COR-L47 (cell line): ENCODE data around the gene PTPRH.

ENCODE experiments used
- DNase-seq: peaks from one replicate; lab custom pipeline; 2025; lab: John Stamatoyannopoulos, UW

PTPRH gene

DNA sequence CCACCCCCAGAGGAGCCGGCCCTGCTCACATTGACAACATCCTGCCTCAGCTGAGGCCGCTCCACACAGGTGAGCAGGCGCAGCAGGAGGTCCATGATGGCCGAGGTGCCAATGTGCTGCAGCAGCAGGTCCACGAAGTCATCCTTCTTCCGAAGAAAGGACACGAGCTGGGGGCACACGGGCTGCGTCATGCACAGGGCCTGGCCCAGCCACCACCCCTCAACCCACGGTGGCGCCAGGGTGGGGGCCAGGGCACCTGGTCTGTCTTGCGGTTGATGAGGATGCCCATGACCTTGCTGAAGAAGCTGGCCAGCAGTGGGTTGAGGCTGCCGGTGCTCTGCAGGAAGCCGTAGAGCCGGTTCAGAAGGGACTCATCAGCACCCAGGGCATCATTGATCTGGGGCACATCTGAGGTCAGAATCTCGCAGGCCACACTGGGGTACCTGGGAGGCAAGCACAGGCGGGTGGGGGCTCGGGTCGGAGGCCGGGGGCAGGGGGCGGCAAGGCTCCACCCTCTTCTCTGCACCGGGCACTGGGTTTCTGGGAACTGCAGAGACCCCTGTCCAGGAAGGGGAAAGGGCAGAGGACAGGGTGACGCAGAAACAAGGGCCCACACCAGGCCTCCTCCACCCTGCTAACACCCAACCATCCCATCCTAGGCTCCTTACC lies 36.1 kb upstream of the PTPRH start:
- no peak for DNase-seq

DNA sequence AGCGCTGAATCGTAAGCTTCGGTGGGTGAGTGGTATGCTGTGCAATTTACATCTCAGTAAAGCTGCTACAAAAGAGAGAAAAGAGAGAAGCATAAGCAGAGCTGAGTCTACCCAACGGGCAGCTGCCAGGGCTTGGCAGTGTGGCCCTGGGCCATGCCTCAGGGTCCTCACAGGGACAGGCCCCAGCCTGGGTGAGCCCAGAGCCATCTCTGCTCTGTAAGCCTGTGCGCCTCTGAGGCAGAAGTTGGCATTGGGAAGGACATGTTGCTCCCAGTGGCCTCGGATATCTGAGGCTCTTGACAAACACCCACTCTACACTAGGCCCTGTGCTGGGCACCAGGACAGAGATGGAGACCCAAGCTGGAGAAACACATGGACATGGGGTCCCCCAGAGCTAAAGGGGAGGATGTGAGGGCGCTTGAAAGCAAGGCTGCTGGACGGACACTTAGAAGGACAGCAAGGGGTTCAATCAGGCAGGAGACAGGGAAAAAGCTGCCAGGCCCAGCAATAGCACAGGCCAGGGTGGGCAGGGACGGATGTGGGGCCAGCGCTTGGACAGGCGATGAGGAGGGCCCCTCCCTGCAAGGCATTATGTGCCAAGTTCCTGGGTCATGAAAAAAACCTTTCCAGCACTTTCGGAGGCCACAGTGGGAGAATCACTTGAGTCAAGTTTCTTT lies 34.8 kb upstream of the PTPRH start:
- DNase-seq = no peak

DNA sequence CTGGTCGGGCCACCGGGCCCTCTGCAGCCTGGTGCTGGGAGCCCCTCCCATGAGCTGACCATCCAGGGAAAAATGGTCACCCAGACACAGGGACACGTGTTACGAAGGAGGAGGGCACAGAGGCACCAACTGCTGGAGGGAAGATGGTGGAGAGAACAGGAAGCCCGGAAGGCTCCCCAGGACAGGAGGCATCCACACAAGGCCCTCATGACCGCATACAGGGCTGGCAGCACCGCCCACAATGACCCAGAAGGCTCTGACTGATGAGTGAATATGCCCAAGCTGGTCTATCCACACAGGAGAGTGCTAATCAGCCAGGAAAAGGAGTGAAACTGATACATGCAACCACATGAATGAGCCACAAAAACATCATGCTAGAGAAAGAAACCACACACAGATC lies 33.2 kb upstream of the PTPRH start:
- DNase-seq = no peak

DNA sequence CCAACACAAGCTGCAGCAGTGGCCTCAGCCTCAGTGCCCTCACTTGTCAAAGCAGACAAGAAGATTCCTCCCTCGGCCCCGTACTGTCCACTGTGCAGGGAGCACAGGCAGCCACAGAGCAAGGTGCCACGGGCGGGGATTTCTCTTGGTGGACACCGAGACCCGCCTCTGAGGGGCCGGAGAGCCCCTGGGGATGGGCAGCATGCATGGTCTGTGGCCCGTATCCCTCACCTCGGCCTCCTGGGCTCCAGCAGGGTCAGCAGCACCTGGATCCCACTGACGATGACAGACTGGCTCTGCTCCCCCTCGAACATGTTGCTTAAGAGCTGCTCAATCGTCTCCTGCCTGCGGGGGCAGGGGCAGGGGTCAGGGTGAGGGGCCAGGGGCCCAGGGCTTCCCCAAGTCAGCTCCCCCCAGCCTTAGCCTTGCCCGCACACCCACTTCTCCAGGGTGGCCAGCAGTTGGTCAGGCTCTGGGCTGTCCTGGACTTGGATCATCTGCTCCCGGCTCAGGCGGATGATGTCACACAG lies 32.7 kb upstream of the PTPRH start:
- no peak for DNase-seq

DNA sequence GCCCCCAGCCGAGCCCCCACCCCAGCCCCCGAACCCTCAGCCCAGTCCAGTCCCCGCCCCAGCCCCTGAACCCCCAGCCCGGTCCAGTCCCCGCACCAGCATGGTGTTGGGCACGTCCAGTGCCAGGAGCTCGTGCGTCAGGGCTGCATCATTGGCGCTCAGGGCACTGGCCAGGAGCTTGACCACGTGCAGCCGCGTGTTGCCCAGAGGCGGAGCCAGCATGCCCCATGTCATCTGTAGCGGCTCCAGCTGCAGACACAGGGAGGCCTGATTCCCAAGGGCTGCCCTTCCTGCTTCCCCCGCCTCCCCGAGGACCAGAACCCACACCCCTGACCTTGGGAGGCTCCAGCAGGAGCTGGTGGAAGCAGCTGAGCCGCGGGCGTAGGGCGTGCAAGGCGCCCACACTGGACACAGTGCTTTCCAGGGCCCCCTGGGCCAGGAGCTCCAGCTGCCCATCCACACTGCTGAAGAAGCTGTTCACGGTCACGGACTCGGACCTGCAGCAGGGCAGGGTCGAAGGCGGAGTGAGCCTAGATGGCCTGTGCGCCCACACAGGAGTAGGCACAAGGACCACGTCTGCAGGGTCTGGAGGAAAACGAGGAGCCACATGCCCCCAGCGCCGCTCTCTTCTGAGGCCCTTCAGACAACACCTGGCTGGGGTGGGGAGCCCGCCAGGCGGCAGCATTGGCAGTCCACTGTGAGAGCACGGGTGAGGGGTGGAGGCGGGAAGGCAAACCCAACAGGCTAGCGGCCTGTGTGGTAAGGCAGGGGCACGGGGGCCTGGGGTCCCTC lies 32.0 kb upstream of the PTPRH start:
- no peak for DNase-seq

DNA sequence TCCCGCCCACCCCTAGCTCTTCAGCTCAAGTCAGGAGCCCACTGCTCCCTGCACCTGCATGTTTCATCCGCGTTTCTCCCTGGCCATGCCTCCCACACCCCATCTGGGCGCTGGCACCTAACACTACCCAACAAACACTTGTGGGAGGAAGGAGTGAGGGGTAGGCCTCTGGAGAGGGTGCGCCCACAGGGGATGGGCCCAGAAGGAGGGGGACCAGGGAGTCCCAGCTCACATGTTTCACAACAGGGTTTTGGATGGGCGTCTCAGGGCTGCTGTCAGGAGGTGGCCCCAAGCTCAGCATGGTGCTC lies 31.4 kb upstream of the PTPRH start:
- no peak for DNase-seq

DNA sequence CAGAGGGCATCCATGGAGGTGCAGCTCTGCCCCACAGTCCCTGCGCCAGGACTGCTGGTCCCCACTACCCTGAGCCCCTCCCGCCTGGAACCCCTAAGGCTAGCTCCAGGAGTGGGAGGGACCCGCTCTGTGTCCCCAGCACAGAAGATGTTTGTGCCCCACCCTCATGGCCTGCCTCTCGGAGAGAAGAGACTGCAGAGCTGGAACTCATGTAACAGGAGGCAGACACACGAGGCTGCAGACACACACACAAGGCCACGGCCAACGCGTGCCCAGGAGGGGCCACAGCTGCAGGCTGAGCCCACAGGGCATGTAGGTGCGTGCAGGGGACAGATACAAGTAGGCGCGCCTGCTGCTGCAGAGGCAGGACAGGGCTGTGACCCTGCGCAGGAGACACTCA lies 29.7 kb upstream of the PTPRH start:
- no peak for DNase-seq

DNA sequence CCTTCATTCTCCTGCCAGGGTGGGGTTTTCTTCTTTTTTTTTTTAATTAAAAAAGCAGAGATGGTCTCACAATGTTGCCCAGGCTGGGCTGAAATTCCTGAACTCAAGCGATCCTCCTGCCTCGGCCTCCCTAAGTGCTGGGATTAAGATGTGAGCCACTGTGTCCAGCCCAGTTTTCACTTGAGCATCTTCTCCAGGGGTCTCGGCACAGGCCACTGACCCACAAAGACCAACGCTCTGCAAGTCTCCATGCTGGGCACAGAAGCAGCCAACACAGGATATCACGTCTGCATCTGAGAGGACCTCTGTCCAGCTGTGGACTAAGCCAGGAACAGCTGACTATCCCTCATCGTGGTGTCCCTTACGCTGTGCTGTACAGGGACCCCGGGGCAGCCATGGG lies 28.7 kb upstream of the PTPRH start:
- DNase-seq = no peak

DNA sequence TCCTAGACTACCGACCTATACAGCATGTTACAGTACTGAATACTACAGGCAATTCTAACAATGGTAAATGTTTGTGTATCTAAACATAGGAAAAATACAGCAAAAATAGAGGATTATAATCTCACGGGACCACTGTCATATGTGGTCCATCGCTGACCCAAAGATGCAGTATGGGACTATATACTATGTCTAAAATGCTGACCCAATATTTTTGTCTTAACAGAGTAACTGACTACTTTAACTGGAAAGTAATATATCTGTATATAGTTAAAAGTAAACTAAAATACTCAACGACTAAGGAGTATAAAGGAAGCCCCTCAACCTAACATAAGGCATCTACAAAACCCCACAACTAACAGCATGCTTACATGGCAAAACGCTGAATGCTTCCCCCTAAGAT lies 23.7 kb upstream of the PTPRH start:
- no peak for DNase-seq

DNA sequence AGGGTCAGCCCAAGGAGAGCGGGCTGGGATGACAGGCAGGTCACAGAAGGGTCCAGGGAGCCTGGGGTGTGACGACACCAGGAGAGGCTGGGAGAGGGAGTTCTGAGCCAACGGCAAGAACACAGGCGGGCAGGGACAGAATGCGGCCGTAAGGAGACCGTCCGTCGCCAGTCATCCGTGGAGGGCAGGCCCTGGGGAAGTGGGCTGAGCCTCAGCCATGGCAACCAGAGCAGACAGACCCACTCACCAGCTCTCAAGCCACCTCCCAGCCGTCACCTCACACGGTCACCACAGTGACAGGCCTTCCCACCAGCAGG lies 22.9 kb upstream of the PTPRH start:
- no peak for DNase-seq

DNA sequence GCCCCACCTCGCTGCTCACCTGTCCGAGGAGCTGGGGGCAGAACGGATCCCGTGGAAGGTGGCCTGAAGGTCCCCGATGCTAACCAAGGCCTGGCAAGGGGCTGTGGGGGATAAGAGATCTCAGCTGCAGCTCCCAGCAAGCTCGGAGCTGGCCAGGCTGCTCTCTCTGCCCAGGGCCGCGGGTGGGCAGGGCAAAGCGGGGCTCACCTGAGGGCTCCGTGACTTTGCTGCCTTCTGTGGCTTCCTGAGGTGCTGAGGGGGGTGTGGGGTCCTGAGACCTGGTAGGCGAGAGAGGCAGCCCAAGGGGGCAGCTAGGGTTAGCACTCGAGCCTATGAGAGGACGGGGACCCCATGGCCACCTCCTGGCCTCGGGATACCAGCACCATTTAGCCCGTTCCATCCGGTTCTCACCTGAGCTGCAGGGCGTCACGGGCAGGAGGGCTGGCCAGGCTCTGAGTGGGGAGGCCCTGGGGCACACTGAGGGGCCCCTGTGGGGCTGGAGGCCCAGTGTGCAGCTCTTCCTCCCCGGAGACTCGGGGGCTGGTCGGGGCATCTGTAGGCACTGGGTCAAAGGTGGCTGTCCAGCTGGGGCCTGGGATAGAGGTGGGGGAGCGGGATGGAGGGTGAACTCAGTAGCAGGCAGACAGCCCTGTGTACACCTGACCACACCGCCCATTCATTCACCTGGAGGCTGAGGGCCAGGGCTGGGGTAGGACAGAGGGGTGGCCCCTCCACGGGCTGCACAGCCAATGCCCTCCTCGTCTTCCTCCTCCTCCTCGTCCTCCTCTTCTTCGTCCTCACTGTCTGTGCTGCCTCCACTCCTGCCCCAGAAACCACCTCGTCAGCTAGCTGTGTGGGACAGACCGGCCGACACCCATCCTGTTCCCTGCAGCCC lies 22.3 kb upstream of the PTPRH start:
- no peak for DNase-seq

DNA sequence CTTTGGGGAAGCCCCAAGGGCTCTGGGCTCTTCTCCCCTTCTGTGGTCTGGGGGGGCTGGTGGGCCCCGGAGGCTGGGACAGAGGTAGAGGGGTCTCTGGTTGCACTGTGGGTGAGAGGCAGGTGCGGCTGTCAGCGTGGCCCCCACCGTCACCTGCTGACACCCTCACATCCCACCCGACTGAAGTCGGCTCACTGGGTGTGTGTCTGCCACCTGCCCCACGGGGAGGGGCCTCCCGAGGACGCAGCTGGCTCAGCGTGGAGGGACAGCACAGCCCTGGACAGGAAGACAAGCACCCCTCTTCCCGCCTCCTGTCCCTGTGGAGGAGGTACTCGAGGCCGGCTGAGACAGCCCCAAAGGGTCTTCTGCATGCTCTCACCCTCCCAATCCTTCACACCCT lies 21.5 kb upstream of the PTPRH start:
- DNase-seq = no peak

DNA sequence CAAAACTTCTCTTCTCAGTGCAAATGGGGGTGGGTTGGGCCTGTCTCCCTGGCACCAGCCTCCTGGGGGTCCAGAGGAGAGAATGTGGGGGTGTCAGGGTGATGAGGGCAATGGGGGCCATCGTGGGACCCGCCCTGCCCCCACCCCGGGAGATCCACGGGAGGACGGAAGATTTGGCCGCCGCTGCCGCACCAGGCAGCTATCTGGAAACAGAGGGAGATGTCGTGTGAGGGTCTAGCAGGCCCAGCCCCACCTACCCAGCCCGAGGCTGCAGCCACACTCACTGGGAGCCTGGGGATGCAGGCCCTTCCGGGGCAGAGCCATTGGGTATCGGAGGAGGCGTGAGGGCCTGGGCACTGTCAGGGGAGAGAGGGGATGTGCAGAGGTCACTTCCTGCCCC lies 21.0 kb upstream of the PTPRH start:
- no peak for DNase-seq

DNA sequence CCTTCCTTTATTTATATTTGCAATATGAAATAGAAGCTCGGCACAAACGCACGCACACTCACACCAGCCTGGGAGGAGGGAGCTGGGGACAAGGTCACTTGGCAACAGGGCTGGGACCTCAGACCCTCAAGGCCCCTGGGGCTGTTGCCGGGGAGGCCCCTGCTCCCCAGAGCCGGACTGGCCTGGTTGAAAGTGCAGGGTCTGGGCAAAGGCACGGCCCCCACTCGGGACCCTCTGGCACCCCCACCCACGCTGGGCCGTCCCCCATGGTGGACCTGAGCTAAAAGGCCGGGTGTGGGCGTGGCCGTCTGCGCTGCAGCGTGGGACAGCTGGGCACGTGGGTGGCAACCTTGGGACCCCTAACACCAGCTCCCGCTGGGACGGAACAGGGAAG lies 20.5 kb upstream of the PTPRH start:
- DNase-seq = no peak

DNA sequence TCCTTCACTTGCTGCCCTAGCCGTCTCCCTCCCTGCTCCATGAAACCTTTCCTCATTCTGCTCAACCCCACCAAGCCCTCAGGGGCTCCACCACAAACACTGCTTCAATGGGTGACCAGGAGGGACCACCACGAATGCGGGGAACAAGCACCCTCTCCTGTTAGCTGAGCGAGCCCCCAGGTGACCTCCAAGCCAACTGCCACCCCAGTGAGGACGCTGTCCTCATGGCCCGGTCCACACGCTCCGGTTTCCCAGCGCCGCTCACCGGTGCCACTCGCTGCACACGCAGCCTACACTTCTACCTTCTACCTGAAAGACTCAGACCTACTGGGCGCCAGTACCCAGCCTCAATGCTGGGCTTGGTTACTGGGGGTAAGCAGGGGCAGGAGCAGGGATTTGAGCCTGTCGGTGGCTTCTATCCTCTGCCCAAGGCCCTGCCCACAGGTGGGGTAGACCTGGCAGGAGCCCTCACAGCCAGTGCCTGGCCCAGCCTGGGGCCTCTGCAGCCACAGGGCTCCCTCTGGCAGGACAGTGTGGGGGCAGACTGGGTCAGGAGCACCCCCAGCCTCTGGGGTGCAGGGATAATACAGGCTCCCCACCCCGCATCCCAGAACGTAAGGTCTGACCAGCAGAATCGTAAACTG lies 20.0 kb upstream of the PTPRH start:
- DNase-seq = no peak

DNA sequence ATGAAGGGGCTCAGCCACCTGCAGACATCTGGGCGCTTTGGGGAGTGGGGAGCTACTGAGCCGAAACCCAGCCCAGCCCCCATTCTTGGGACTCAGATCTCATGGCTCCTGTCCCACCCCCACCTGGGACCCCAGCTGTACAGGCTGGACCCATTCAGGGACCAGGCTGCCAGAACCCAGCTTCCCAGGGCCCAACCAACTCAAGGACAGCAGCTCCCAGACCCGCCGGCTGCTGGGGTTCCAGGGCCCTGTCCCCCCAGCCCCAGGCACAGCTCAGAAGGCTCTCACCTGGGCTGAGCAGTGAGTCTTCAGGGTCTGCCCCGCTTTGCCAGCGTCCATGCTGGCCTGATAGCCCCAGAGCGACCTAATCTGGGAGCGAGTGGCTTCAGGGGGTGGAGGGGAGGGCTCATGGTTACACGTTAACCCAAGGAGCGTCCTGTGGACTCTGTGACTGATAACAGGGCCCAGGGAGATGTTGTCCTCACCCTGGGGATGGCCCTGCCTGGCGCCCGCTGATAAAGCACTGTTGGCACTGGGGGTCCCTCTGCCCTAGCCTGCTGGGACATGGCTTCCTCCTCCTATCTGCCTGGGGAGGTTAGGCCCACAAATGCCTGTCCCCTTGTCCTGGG lies 19.2 kb upstream of the PTPRH start, which contains the start of gene TMEM86B:
TMEM86B (minus strand) TSS at position 361 of the 629 bp plus-strand sequence; CDS start at position 339, 22 bp downstream.
- no peak for DNase-seq

DNA sequence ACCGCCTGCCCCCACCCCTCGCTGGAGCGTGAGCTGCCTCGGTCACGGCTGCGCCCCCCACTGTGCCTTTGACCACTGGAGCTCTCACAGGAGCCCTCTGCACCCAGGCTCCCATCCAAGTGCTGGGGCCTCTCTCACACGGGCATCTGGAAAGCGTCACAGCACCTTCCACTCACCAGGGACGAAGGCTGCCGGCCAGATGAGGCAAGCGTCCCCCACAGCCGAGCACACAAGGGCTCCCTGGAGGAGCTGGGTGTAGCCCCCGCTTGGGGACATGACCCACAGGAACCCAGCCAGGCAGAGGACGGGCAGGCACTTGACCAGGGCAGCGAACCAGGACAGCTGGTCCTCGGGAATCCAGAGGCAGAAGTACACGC lies 18.7 kb upstream of the PTPRH start:
- no peak for DNase-seq

DNA sequence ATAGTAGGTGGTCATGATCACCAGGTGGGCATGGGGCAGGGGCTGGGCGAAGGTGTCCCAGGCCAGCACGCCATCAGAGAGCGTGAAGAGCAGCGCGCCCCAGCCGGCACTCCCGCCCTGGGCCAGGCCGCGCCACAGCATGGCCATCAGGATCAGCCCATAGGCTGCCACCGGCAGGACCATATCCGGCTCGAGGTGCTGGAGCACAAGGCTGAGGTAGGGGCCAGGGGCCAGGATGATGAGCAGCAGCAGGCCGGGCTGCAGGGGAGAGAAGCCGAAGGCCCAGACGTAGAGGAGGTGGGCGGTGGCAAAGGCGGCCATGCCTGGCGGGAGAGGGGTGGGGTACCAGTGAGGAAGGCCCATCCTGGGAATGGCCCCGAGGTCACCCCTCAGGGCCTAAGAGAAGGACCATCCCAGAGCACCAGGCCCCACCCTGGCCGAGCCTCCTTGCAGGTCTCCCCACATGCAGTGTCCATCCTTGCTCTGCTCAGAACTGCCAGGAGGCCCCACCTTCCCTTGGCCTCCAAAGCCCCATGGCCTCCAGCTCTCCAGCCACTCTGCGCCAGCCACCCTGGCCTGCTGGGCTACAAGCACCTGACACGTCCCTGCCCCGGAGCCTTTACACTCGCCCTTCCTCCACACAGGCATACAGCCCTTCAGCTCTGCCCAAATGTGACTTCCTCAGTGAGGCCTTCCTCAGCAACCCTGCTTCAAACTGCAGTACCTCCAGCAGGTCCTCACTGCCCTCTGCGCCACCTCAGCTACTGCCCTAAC lies 18.1 kb upstream of the PTPRH start:
- DNase-seq = no peak

DNA sequence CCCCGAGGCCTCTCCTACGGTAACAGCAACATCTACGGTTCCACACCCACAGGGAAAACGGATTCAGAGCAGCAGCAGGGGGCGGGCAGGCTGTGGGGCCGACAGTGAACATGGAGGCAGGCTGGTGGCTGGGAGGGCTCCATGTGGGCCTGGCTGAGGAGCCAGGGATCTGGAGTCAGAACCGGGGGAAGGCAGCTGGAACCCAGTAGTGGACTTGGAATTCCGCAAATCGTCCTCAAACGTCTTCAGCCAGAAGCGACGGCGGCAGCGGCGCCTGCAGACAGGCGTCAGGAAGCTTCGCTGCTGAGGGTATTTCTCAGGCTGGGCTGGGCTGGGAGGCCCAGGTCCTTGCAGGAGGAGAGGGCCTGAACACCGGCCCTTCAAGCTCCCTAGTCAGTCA lies 17.5 kb upstream of the PTPRH start:
- DNase-seq = no peak

DNA sequence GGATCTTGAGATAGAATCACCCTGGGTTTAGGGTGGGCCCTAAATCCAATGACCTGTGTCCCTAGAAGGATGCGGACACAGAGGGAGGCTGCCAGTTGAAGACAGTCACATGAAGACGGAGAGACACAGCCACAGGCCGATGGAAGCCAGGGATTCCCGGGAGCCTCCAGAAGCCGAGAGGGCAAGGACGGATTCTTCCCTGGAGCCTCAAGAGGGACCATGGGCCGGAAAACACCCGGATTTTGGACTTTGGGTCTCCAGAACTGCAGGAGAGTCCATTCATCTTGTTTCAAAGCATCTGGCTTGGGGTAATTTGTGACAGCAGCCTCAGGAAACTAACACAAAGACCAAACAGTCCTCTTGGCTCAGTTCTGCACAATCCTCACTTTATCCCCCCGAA lies 17.0 kb upstream of the PTPRH start:
- no peak for DNase-seq
